GM19324 (cell line): ENCODE data around the gene E2F1.

ENCODE experiments used
- ATAC-seq: cut with Tn5 transposase; IDR thresholded peaks from one replicate; pipeline ENCODE4 v1.9.1; 2021; ENCODE audit warnings: mild to moderate bottlenecking, moderate library complexity; ENCODE audit not compliant: unreplicated experiment, low FRiP score

E2F1 gene

GRCh38 chr20:33687993-33688937 is 2.1 kb upstream of the E2F1 start:
- ATAC-seq, result no peak

- no peak for ATAC-seq
Measured at GRCh38 chr20:33687370-33687915, 1.3 kb upstream of the E2F1 start.

- no peak for ATAC-seq
Measured at GRCh38 chr20:33686984-33687366, 790 bp upstream of the E2F1 start.

GRCh38 chr20:33685328-33686099 is 671 bp downstream of the E2F1 start:
- ATAC-seq, result peak; percentile 23

GRCh38 chr20:33684533-33685327 is 1.5 kb downstream of the E2F1 start:
- ATAC-seq, result no peak

- ATAC-seq, result no peak
Measured at GRCh38 chr20:33681728-33682353, 4.3 kb downstream of the E2F1 start.

- no peak for ATAC-seq
Measured at GRCh38 chr20:33681288-33681687, 4.9 kb downstream of the E2F1 start.

- no peak for ATAC-seq
Measured at GRCh38 chr20:33680686-33681085, 5.5 kb downstream of the E2F1 start.

GRCh38 chr20:33679758-33680485 is 6.3 kb downstream of the E2F1 start:
- peak; percentile 50 for ATAC-seq

GRCh38 chr20:33677991-33678702 is 8.0 kb downstream of the E2F1 start:
- no peak for ATAC-seq

- no peak for ATAC-seq
Measured at GRCh38 chr20:33676652-33677645, 9.2 kb downstream of the E2F1 start.

GRCh38 chr20:33676121-33676520 is 10.1 kb downstream of the E2F1 start:
- no peak for ATAC-seq

- ATAC-seq, result no peak
Measured at GRCh38 chr20:33675136-33675959, 10.8 kb downstream of the E2F1 start.

GRCh38 chr20:33674294-33675135 is 11.7 kb downstream of the E2F1 start, which contains the start of gene NECAB3:
NECAB3 (minus strand) TSS chr20:33674428; CDS start chr20:33674352, 76 bp downstream.
- no peak for ATAC-seq

- no peak for ATAC-seq
Measured at GRCh38 chr20:33673410-33674293, 12.5 kb downstream of the E2F1 start.
